HL-60/S4 (cell line): ENCODE results near the gene CEMIP.

Source experiments
- in situ Hi-C: fragments of 300-500 bp; cut with MboI; formaldehyde crosslinking; loops from 2 replicates; pipeline ENCODE4 v1.14.3; 2022; ENCODE audit warnings: low sequenced_read_pairs

CEMIP gene

DNA sequence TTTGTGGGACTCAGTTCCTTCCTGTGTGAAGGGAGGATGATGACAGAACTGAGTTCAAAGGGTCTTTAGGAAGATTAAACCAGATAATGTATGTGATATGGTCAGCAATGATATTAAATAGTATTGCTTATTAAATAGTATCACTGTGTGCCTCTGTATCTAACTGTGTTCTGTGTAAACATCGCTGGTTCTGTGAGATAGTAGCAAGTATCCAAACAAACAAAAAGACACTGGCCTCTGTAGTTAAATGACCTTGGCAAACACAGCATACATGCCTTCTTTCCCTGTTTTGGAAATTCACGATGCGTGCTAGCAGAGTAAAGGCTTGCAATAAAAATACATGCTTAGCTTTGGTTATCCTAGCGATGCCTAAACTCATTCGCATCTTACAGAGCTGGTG is 134.4 kb downstream of the CEMIP start:
- in situ Hi-C loops = no loop called here

GRCh38 chr15:80915472-80915871 is 136.3 kb downstream of the CEMIP start:
- in situ Hi-C loops = no loop called here

- in situ Hi-C loops = no loop called here
Measured at GRCh38 chr15:80916056-80916455, 136.9 kb downstream of the CEMIP start.

- in situ Hi-C loops = no loop called here
Measured at GRCh38 chr15:80918196-80918783, 139.1 kb downstream of the CEMIP start.

- in situ Hi-C loops = no loop called here
Measured at GRCh38 chr15:80920271-80920699, 141.1 kb downstream of the CEMIP start.

GRCh38 chr15:80921736-80922410 is 142.7 kb downstream of the CEMIP start:
- in situ Hi-C loops = no loop called here

DNA sequence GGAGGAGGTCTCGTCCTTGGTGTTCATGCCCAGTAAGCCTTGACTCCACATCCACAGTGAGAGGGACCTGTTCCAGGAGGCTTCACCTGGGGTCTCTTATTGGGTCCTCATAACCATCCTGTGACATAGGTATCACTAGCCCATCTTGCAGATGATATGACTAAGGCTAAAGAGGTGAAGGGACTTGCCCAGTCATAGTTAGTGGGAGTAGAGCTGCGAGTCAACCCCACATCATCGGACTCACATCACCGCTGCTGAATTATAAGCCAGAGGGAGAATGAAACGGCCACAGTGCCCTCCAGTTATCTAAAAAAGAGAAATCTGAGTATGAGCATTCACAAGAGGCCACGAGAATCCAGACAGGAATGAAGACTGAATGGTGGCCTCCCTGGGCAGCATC is 144.5 kb downstream of the CEMIP start:
- in situ Hi-C loops = no loop called here

DNA sequence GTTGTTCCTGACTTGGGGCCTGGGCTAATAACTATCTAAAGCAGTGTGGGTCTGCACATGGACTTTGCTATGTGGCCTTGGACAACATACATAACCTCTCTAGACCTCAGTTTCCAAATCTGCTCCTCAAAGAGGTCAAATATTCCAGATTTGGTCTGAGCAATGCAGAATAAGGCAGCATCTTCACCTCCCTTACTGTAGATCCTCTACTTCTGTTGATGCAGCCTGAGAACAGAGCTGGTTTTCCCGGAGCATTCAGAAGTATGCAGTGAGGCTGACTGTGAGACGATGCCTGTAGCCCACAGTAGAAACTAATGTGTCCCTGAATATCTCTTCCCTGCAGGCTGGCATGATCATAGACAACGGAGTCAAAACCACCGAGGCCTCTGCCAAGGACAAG is 145.1 kb downstream of the CEMIP start:
- in situ Hi-C loops = no loop called here

DNA sequence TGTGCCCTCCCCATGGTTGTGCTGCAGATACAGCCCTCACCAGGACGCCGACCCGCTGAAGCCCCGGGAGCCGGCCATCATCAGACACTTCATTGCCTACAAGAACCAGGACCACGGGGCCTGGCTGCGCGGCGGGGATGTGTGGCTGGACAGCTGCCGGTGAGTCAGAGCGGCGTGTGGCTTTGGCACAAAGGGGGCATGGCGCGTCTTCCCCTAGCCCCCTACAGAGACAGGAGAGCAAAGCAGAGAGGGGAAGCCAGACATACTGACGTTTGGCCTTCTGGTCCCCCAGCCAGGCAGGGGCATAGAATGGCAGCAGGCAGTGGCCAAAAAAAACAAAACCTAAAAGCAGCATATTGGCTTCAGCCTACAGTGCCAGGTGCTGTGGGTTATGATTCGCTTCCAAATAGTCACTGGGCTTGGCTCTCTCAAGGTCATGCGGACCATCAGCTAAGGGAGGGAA is 146.5 kb downstream of the CEMIP start:
- in situ Hi-C loops = no loop called here

- in situ Hi-C loops = no loop called here
Measured at GRCh38 chr15:80926126-80926525, 147.0 kb downstream of the CEMIP start.

GRCh38 chr15:80929225-80929624 is 150.1 kb downstream of the CEMIP start:
- in situ Hi-C loops = no loop called here

GRCh38 chr15:80929689-80930088 is 150.5 kb downstream of the CEMIP start:
- in situ Hi-C loops = no loop called here

DNA sequence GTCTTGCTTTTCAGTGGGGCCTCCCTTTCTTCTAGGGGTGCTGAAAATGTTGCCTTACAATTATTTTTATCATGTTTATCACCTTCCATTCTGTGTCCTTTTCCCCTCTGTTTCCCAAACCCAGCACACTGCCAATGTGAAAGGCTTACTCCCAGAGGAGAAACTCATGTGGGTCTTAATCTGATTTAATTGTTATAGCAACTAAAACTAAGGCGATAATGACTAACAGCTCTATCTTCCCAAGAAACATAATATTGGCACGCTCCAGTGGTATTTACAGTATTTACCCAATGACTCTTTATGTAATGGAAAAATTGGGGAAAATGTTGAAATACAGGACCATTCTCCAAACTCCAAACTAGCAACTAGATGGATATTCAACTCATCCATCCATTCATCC is 152.0 kb downstream of the CEMIP start:
- in situ Hi-C loops = no loop called here

DNA sequence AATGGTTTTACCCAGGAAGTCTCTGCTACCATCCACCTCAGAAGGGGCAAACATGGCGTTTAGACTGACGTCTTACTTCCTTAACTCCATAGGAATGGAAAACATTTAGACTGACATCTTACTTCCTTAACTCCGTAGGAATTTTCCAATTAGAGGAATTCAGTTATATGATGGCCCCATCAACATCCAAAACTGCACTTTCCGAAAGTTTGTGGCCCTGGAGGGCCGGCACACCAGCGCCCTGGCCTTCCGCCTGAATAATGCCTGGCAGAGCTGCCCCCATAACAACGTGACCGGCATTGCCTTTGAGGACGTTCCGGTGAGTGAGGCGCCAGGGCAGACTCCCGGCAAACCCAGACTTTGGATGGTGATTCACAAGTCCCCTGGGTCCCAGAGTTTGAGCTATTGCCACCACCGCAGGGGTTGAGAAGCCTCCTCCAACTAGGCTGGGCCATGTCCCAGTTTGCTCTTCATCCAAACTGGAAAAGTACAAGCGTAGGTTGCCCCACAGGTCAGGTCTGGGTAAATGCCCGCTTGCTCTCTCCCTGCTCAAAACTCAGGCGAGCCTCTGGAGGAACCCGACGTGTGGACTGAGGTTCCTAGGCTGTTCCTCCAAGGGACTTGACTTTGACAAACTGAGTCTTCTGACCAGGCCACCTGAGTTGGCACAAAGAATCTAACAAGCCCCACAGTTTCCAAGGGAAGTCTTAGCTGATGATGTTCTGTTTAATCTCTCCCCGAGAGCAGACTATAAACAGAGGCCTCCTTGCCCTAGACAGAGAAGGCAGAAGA is 152.7 kb downstream of the CEMIP start:
- in situ Hi-C loops = no loop called here

- in situ Hi-C loops = no loop called here
Measured at GRCh38 chr15:80932513-80932815, 153.3 kb downstream of the CEMIP start.

GRCh38 chr15:80932989-80933388 is 153.8 kb downstream of the CEMIP start:
- in situ Hi-C loops = no loop called here

DNA sequence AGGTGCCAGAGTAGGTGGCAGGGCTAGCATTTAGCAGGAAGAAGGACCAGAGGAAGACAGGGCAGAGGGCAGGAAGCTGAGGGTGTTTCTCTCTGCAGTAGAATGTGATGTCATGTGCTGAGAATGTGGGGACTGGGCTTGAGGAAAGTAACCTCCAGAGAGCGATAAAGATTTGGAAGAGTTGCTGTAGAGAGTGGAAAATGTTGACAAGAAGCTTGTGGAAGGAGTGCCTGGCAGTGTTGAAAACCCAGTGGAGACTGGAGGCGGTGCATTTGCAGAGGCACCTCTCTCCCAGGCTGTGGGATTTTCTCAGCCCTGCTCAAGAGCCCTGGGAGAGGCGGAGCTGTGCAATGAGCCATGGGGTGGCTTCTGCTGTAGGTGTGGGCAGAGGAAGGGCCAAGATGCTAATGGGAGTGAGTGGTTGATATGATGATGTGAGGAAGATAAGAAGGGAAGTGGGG is 155.6 kb downstream of the CEMIP start:
- in situ Hi-C loops = no loop called here

GRCh38 chr15:80936288-80937078 is 157.3 kb downstream of the CEMIP start:
- in situ Hi-C loops = no loop called here

- in situ Hi-C loops = no loop called here
Measured at GRCh38 chr15:80937718-80938117, 158.5 kb downstream of the CEMIP start.

DNA sequence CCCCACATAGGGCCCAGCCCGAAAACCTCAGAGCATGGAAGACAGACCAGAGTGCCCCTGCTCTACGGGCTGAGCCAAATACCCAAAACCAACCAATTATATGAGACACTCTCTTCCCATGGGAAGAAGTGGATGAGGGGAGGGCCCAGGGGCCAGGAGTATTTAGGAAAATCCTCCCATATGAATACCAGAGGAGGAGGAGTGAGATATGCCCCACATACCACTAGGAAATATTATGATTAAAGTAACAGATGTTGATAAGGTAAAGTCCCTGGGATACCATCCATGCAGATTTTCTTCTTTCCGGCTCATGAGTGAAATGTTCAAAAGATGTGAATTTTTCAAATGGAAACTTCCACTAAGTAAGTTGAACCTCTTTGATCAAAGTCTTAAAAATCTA is 160.0 kb downstream of the CEMIP start:
- in situ Hi-C loops = no loop called here

- in situ Hi-C loops = no loop called here
Measured at GRCh38 chr15:80940331-80940730, 161.2 kb downstream of the CEMIP start.
